MCF 10A (cell line): Measurements from ENCODE around the gene RTL10. TPM values are rescaled to one million over a fixed set of nuclear protein-coding genes. Genes with fewer than 3 reads are reported as not detected.

Experiments
- BruUV-seq: library from RNA; stranded (reverse); fragments of 400-500 nt; replicated peaks from 2 replicates; lab custom pipeline; 2021; lab: Mats Ljungman, UMichigan
- CTCF ChIA-PET: fragments of 300-600 bp; sonication (Branson Sonifier 250); formaldehyde crosslinking; extraction: SDS; loops from one replicate; lab custom pipeline; 2021; ENCODE audit warnings: antibody characterized with exemption, inconsistent platforms; lab: Yijun Ruan, JAX
- POLR2A ChIA-PET: fragments of 300-600, 350-650 bp; sonication (Branson Sonifier 250); formaldehyde crosslinking; extraction: SDS; loops from one replicate; lab custom pipeline; 2020; ENCODE audit warnings: antibody characterized with exemption, inconsistent platforms; lab: Yijun Ruan, JAX
- DNase-seq: peaks from one replicate; pipeline ENCODE4 v3.0.0-alpha.2; 2018; ENCODE audit not compliant: unreplicated experiment
- H3K27ac Mint-ChIP-seq: one replicate; pipeline ENCODE4 v1.8.0; 2022; ENCODE audit warnings: mild to moderate bottlenecking, low read depth, mixed read lengths; ENCODE audit not compliant: unreplicated experiment
- H3K27me3 Mint-ChIP-seq: one replicate; pipeline ENCODE4 v1.8.0; 2022; ENCODE audit warnings: mixed read lengths; ENCODE audit not compliant: insufficient read depth, unreplicated experiment
- H3K36me3 Mint-ChIP-seq: one replicate; pipeline ENCODE4 v1.8.0; 2022; ENCODE audit warnings: mild to moderate bottlenecking, moderate library complexity, mixed read lengths; ENCODE audit not compliant: insufficient read depth, unreplicated experiment
- H3K4me1 Mint-ChIP-seq: one replicate; pipeline ENCODE4 v1.8.0; 2022; ENCODE audit warnings: mixed read lengths; ENCODE audit not compliant: insufficient read depth, unreplicated experiment
- H3K4me3 Mint-ChIP-seq: one replicate; pipeline ENCODE4 v1.8.0; 2022; ENCODE audit warnings: mild to moderate bottlenecking, moderate library complexity, mixed read lengths; ENCODE audit not compliant: unreplicated experiment
- H3K9me3 Mint-ChIP-seq: one replicate; pipeline ENCODE4 v1.8.0; 2022; ENCODE audit warnings: mixed read lengths; ENCODE audit not compliant: unreplicated experiment
- CTCF ChIP-seq: fragments of 200-600 bp; IDR thresholded peaks from one replicate; pipeline ENCODE4 v1.8.0; 2022; ENCODE audit warnings: antibody characterized with exemption, mild to moderate bottlenecking; ENCODE audit not compliant: unreplicated experiment
- intact Hi-C: fragments of 100-400 bp; cut with micrococcal nuclease; formaldehyde crosslinking; loops from 2 replicates; pipeline ENCODE4 v1.14.1; 2022
- total RNA-seq: library from RNA; stranded (reverse); gene quantifications from 2 replicates; pipeline ENCODE4 v1.2.3, GENCODE V29; 2022

Gene RTL10
- total RNA-seq, 1 experiment from 2014 or later = 20.6 TPM

GRCh38 chr22:19849835-19850762 lies 4.6 kb downstream of the RTL10 start:
- ChIA-PET POLR2A (interaction anchor here (0.7 to 1.7 kb wide), 5 partner anchors 11 to 98 kb away, joined by 3 to 6 read pairs (median 3); no protein-coding TSS in a partner anchor), CTCF (interaction anchor here (0.5 to 0.7 kb wide), 2 partner anchors 71 to 93 kb away, joined by 3 to 5 read pairs; no protein-coding TSS in a partner anchor)
- Mint-ChIP-seq H3K36me3 (peaks cover 38% of the 10 kb centered on the region), H3K4me3 (no peak overlapping the region), H3K4me1 (peaks cover 28% of the 10 kb centered on the region), H3K27me3 (no peaks in the 10 kb centered on the region), H3K9me3 (no peaks in the 10 kb centered on the region), H3K27ac (peak overlapping the region; percentile 59)
- TF ChIP-seq CTCF = no peak
- intact Hi-C loops = no loop called here
- TSS peak; percentile 2 for BruUV-seq
- DNase-seq = no peak

- peak; percentile 83 for DNase-seq
- intact Hi-C loops = no loop called here
- Mint-ChIP-seq H3K36me3 (peaks cover 38% of the 10 kb centered on the region), H3K4me1 (peaks cover 39% of the 10 kb centered on the region), H3K4me3 (no peak overlapping the region), H3K27me3 (no peaks in the 10 kb centered on the region), H3K27ac (peak overlapping the region; percentile 39), H3K9me3 (no peaks in the 10 kb centered on the region)
- BruUV-seq = no TSS peak
- ChIA-PET CTCF (interaction anchor here (0.6 to 1.1 kb wide), 2 partner anchors 18 to 92 kb away, joined by 3 read pairs; no protein-coding TSS in a partner anchor), POLR2A (interaction anchor here (0.7 to 2.2 kb wide), 7 partner anchors 13 to 92 kb away, joined by 3 to 9 read pairs (median 6); no protein-coding TSS in a partner anchor)
- no peak for TF ChIP-seq CTCF
Observed at GRCh38 chr22:19848298-19849224, 6.1 kb downstream of the RTL10 start.

- no peak for TF ChIP-seq CTCF
- Mint-ChIP-seq H3K4me1 (peaks cover 27% of the 10 kb centered on the region), H3K27me3 (no peaks in the 10 kb centered on the region), H3K27ac (no peak overlapping the region), H3K36me3 (peaks cover 38% of the 10 kb centered on the region), H3K9me3 (no peaks in the 10 kb centered on the region), H3K4me3 (no peak overlapping the region)
- TSS peak; percentile 17 for BruUV-seq
- no peak for DNase-seq
- intact Hi-C loops = no loop called here
- POLR2A ChIA-PET = interaction anchor here (1.0 to 2.2 kb wide), 2 partner anchors 15 to 23 kb away, joined by 3 to 9 read pairs; no protein-coding TSS in a partner anchor
- CTCF ChIA-PET = interaction anchor here (0.7 kb wide), 1 partner anchor 12 kb away, joined by 3 read pairs; no protein-coding TSS in a partner anchor
Observed at GRCh38 chr22:19847345-19847632, 7.4 kb downstream of the RTL10 start.
